DOHH2 (cell line): ENCODE data around the gene CTNNA2.

ENCODE experiments used
- H3F3A ChIP-seq: fragments of 200-600 bp; sonication (generic), shearing (Covaris generic); 2 replicates; pipeline ENCODE4 v1.6.0; 2016; ENCODE audit warnings: antibody characterized with exemption, mild to moderate bottlenecking; ENCODE audit not compliant: control insufficient read depth, insufficient read depth
- H3K27ac ChIP-seq: fragments of 200-600 bp; sonication (generic); 2 replicates; pipeline ENCODE4 v1.5.1; 2014; ENCODE audit warnings: low read depth, mild to moderate bottlenecking, low read length, moderate library complexity
- H3K27me3 ChIP-seq: fragments of 200-600 bp; sonication (generic); 2 replicates; pipeline ENCODE4 v1.6.1; 2014; ENCODE audit warnings: mild to moderate bottlenecking, low read length, mixed read lengths; ENCODE audit not compliant: control insufficient read depth
- H3K36me3 ChIP-seq: fragments of 200-600 bp; sonication (generic); 2 replicates; pipeline ENCODE4 v1.6.1; 2014; ENCODE audit warnings: mild to moderate bottlenecking, low read length, moderate library complexity, mixed read lengths; ENCODE audit not compliant: control insufficient read depth
- H3K4me1 ChIP-seq: fragments of 200-600 bp; sonication (generic); 2 replicates; pipeline ENCODE4 v1.6.1; 2014; ENCODE audit warnings: mild to moderate bottlenecking, low read length, mixed read lengths; ENCODE audit not compliant: control insufficient read depth
- H3K4me2 ChIP-seq: fragments of 200-600 bp; sonication (generic); 2 replicates; pipeline ENCODE4 v1.6.0; 2014; ENCODE audit warnings: mild to moderate bottlenecking, low read length, moderate library complexity
- H3K4me3 ChIP-seq: fragments of 200-600 bp; sonication (generic); 2 replicates; pipeline ENCODE4 v1.5.1; 2014; ENCODE audit warnings: mild to moderate bottlenecking, low read length, mixed read lengths
- H3K79me2 ChIP-seq: fragments of 200-600 bp; sonication (generic); 2 replicates; pipeline ENCODE4 v1.6.1; 2014; ENCODE audit warnings: mild to moderate bottlenecking, low read length, mixed read lengths; ENCODE audit not compliant: control insufficient read depth
- H3K9me2 ChIP-seq: fragments of 200-600 bp; sonication (generic); replicated peaks from 2 replicates; pipeline ENCODE4 v1.6.1; 2014; ENCODE audit warnings: mild to moderate bottlenecking, low read length, mixed read lengths; ENCODE audit not compliant: control insufficient read depth
- H3K9me3 ChIP-seq: fragments of 200-600 bp; sonication (generic); 2 replicates; pipeline ENCODE4 v1.6.1; 2014; ENCODE audit warnings: antibody characterized with exemption, low read length, mixed read lengths; ENCODE audit not compliant: control insufficient read depth, insufficient read depth
- H4K20me1 ChIP-seq: fragments of 200-600 bp; sonication (generic); 2 replicates; pipeline ENCODE4 v1.6.0; 2014; ENCODE audit warnings: low read depth, mild to moderate bottlenecking, antibody characterized with exemption, low read length, moderate library complexity; ENCODE audit not compliant: control insufficient read depth, insufficient read depth
- CTCF ChIP-seq: fragments of 200-600 bp; sonication (generic); IDR thresholded peaks from one replicate; pipeline ENCODE4 v1.5.1; 2014; ENCODE audit warnings: antibody characterized with exemption, mild to moderate bottlenecking, low read depth, low read length; ENCODE audit not compliant: poor library complexity, severe bottlenecking
- EZH2phosphoT487 ChIP-seq: fragments of 200-600 bp; sonication (generic); IDR thresholded peaks from 2 replicates; pipeline ENCODE4 v1.6.1; 2017; ENCODE audit warnings: borderline replicate concordance, mild to moderate bottlenecking, antibody characterized with exemption, low read length, moderate library complexity, mixed read lengths

The CTNNA2 gene

GRCh38 chr2:80068038-80068731 lies 555.3 kb downstream of the CTNNA2 start:
- no peaks in the 10 kb centered on the region for H3K36me3 ChIP-seq
- no peak overlapping the region for H3K4me2 ChIP-seq
- no peaks in the 10 kb centered on the region for H4K20me1 ChIP-seq
- H3F3A ChIP-seq, result no peaks in the 10 kb centered on the region
- no peaks in the 10 kb centered on the region for H3K79me2 ChIP-seq
- no peak overlapping the region for H3K27ac ChIP-seq
- H3K9me2 ChIP-seq, result no peaks in the 10 kb centered on the region
- H3K27me3 ChIP-seq, result no peaks in the 10 kb centered on the region
- H3K4me3 ChIP-seq, result no peak overlapping the region
- H3K4me1 ChIP-seq, result no peaks in the 10 kb centered on the region
- TF ChIP-seq CTCF (no peak), EZH2phosphoT487 (no peak)
- no peaks in the 10 kb centered on the region for H3K9me3 ChIP-seq

GRCh38 chr2:80070587-80070986 lies 557.7 kb downstream of the CTNNA2 start:
- no peaks in the 10 kb centered on the region for H3K9me3 ChIP-seq
- no peak overlapping the region for H3K27ac ChIP-seq
- H3K36me3 ChIP-seq, result no peaks in the 10 kb centered on the region
- H3K79me2 ChIP-seq, result no peaks in the 10 kb centered on the region
- no peaks in the 10 kb centered on the region for H3K4me1 ChIP-seq
- no peaks in the 10 kb centered on the region for H3K9me2 ChIP-seq
- no peak overlapping the region for H3K4me3 ChIP-seq
- no peaks in the 10 kb centered on the region for H4K20me1 ChIP-seq
- H3K4me2 ChIP-seq, result no peak overlapping the region
- no peaks in the 10 kb centered on the region for H3K27me3 ChIP-seq
- no peaks in the 10 kb centered on the region for H3F3A ChIP-seq
- TF ChIP-seq CTCF, result no peak
- TF ChIP-seq EZH2phosphoT487, result no peak

- Histone ChIP-seq H3K4me2 (no peak overlapping the region), H3K36me3 (no peaks in the 10 kb centered on the region), H3K4me3 (no peak overlapping the region), H3K9me3 (no peaks in the 10 kb centered on the region), H3K79me2 (no peaks in the 10 kb centered on the region), H3F3A (no peaks in the 10 kb centered on the region), H3K4me1 (no peaks in the 10 kb centered on the region), H3K27me3 (no peaks in the 10 kb centered on the region), H3K9me2 (no peaks in the 10 kb centered on the region), H4K20me1 (no peaks in the 10 kb centered on the region), H3K27ac (no peak overlapping the region)
- TF ChIP-seq EZH2phosphoT487, result no peak
- TF ChIP-seq CTCF, result no peak
These were observed 559.1 kb downstream of the CTNNA2 start for GRCh38 chr2:80071941-80072340.
